ENCODE results near the gene LPCAT1.
"Not testable (repeated sequence)": the region's sequence is repeated elsewhere in the genome, so short reads cannot be mapped to it uniquely, and the experiment has no call there.

LPCAT1 gene

DNA sequence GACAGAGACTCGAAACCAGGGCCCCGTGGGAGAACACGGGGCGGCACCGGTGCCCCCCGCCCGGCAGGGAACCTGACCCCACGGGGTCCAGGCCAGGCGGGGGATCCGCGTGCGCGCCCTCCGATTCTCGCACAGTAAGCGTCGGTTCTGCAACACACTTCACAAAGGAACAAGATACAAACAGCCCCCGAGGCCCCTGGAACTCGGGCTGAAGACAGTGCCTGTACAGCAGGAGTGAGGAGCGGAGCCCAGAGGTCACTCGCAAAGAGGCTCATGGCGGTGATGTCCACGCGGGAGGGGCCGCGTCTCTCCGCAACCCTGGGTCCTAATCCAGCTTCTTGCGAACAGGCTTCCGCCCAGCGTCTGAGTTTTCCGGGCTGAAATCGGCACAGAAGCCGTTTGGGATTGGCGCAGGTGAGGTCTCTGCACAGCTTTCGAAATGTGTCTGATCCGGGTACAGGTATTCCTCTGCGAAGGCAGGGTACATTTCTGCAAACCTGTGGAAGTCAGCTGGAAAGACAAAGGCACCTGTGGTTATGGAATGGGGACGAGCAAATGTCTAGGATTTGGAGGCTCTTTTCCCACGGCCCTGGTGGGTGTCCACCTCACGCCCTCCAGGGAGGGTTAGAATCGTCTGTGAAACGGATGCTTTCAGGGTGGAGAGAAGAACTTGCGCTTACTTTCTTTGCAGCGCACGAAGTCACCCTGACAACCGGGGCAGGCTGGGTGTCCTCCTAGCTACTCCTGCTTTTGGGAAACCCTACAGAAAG lies 60.2 kb downstream of the LPCAT1 start:
- no peak for DNase-seq

- no peak for DNase-seq
Observed at GRCh38 chr5:1462358-1462757, 61.4 kb downstream of the LPCAT1 start.

DNA sequence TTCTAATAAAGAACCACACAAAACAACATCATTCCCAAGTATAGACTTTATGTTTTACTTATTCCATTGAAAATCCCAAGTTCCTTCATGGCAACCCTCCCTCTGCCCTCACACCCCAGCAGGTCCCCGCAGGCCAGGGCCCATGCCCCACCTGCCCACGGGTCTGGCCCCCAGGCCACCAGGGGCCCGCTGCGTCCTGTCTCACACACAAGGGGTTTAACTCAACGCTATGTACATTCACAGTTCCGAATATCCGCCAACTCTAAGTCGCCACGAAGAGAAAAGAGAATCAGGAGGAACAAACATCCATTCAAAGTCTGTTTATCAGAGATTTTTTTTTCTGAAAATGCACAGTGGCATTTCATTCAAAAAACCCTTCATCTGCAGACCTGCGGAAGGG lies 62.4 kb downstream of the LPCAT1 start:
- DNase-seq, result no peak

DNA sequence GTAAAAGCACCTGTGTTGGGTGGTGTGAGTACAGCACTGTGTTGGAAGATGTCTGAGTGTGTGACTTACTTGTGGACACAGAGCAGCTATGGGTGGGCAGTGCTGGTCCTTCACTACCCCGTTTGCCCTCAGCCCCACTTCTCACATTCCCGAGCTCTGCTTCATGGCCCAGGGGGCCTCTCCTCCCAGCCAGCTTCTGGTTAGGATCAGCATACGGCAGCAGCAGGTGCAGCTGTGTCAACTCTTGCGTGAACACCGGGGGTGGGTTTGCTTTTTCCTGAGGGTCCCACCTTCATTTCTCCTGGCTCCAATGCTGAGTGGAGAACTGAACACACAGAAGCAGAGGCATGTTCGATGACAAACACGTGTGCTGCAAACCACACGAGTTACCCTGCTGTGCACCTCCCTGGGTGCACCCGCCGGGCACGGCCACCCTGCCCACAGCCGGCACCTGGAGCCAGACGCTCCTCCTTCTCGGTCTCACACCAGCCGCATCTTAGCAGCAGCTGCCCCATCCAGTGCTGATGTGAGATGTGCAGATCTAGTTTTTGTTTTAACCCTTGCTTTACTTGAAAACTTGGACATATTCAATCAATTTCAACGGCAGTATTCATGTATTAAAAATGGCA lies 63.6 kb downstream of the LPCAT1 start:
- DNase-seq, result no peak

GRCh38 chr5:1459435-1459834 lies 64.3 kb downstream of the LPCAT1 start:
- not testable (repeated sequence) for DNase-seq

GRCh38 chr5:1456110-1456881 lies 67.5 kb downstream of the LPCAT1 start:
- DNase-seq, result not testable (repeated sequence)

DNA sequence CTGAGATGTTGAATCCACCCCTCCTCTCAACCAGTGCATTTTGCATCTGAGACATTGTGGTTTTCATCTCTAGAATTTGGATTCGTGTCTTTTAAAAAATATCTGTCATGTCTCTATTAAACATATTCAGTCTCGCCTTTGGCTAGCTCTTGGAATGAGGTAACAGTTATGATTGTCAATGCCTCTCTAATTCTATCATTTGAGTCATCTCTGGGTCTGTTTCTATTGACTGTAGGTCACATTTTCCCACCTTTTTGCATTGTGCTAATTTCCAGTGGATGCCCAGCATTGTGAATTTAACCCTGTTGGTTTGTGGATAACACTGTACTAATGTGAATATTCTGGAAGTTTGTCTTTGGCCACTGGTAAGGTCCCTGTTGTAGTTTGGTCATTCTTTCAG lies 70.1 kb downstream of the LPCAT1 start:
- DNase-seq, result no peak

- no peak for DNase-seq
Observed at GRCh38 chr5:1449081-1449630, 74.6 kb downstream of the LPCAT1 start.

- DNase-seq, result no peak
Observed at GRCh38 chr5:1448511-1449011, 75.2 kb downstream of the LPCAT1 start.

DNA sequence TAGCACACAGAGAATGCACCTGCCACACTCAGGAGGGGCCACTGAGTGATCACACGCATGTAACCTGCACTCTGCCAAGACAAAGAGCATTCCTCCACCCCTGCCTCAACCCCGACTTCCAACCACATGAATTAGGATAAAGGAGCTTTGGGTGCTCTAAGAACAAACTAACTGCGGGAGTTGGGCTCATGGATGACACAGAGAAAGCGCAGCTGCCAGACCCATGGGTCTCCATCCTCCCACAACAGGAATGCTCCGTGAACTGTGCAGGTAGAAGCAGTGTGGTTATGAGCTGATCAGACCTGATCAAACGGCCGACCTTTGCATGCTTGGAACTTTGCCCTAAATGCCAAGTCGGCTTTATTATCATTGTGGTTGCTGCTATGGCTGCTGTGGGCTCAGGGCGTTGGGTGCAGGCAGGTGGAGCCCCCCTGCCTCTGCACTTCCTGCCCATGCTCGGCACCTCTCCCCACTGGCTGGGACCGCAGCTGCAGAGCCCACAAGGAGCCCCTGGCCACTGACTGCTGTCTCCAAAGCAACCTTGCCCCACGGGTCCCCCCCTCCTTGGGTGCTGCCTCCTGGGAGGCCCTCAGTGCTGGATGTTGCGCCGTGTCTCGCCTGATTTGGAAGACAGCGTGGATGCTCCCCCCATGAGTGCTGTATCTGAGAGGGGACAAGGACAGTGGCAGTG lies 75.9 kb downstream of the LPCAT1 start:
- DNase-seq, result no peak

GRCh38 chr5:1446602-1447343 lies 77.0 kb downstream of the LPCAT1 start:
- DNase-seq, result no peak

- no peak for DNase-seq
Observed at GRCh38 chr5:1445689-1446601, 77.8 kb downstream of the LPCAT1 start.

DNA sequence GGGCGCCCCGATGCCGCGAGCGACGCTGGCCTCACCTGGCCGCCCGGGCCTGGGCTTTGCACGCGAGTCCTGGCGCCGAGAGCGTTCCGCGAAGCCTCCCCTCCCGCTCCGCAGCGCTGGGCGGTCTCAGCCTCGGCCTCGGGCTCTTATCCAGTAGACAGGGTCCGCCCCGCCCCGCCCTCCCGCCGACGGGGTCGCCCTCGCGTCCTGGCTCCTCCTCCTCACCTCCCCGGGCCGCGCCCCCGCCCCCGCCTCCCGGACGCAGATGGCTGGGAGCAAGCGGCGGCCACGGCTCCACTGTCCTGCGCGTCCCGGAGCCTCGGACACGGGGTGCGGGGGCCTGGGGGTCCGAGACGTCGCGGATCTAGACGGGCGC lies 78.5 kb downstream of the LPCAT1 start, which contains the start of gene SLC6A3:
Gene SLC6A3 (minus strand): TSS at position 128 of the 376 bp plus-strand sequence. CDS start 2,243 bp downstream, outside the sequence.
- no peak for DNase-seq

DNA sequence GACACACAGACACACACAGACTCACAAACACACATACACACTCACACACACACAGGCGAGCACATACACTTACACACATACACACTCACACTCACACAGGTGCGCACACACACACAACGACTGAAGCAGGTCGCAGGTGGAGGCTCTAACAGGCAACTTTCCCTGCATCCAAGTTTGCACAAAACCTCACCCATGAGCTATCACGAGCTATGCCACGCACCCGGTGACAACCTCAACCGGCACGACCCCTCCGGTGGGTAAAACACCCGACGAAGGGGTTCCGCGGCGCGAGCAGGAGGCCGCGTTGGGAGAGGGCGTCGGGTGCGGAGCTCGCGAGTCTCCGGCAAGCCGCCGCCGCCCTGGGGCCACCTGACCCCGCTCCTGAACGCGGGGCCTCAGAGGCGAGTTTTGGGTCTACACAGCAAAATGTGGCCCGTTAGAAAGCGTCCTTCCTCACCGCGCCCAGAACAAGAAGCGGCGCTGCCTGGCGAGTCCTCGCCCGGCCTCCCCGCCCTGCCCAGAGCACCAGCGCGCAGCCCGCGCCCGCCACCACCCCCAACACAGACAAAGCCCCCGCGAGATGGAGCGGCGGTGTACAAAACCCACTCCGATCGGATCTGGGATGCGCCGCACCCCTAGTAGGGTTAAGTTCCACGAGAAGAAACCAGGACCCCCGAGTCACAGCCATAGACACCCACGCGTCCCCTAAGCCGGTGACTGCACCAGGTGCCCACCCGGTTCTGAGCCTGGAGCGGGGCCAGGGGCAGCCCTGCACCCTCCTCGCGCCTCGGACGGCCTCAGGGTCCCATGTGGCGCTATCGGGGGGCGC lies 79.2 kb downstream of the LPCAT1 start:
- no peak for DNase-seq

- DNase-seq, result no peak
Observed at GRCh38 chr5:1443991-1444360, 79.8 kb downstream of the LPCAT1 start.

GRCh38 chr5:1443171-1443570 lies 80.6 kb downstream of the LPCAT1 start:
- DNase-seq, result no peak

GRCh38 chr5:1442222-1443145 lies 81.3 kb downstream of the LPCAT1 start:
- DNase-seq, result no peak

DNA sequence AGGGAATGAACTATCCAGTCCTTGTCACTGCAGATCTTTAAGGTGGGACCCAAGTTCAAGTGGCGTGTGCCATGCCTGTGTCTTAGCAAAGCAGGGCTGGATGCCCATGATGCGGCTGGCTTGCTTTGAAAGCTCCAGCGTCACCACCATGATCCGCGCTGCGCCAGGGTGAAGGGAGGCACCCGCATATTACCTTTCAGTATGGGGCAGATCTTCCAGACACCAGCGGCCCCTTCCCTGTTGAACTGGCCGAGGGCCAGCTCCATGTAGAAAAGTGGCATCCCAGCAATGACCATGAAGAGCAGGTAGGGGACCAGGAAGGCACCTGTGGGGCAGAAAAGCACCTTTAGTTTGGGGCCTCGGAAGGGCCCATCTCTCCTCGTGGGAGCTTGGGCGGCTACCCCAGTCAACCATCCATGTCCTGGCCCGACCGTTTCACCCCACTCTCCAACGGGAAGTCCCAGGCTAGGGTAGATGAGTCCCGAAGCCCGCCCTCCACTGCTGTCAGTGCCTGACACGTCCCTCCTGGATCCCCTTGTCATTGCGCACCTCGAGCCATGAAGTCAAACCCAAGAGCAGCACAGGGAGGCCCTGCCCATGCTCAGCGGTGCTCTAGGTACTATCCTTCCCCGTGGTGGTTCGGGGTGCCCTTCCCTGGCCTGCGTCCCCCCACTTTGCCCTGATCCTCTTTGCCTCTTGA lies 82.4 kb downstream of the LPCAT1 start:
- DNase-seq, result no peak

Measured in T-helper 9 cell (primary cell).